Stimulated activated CD8-positive, alpha-beta memory T cell treated with anti-CD3 and anti-CD28 coated beads, Interleukin-12 subunit alpha, Interleukin-12 subunit beta, amount 100 ng/mL, for 24 hours (primary cell): ENCODE data around the gene CPSF6.
"Not testable (repeated sequence)": the region's sequence is repeated elsewhere in the genome, so short reads cannot be mapped to it uniquely, and the experiment has no call there.

Experiments used
- DNase-seq: peaks from one replicate; pipeline ENCODE4 v3.0.0-alpha.2; 2020; ENCODE audit errors: extremely low read depth

CPSF6 gene

DNA sequence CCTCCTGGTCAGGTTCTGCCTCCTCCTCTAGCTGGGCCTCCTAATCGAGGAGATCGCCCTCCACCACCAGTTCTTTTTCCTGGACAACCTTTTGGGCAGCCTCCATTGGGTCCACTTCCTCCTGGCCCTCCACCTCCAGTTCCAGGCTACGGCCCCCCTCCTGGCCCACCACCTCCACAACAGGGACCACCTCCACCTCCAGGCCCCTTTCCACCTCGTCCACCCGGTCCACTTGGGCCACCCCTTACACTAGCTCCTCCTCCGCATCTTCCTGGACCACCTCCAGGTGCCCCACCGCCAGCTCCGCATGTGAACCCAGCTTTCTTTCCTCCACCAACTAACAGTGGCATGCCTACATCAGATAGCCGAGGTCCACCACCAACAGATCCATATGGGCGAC lies 19.3 kb downstream of the CPSF6 start:
- DNase-seq, result no peak

DNA sequence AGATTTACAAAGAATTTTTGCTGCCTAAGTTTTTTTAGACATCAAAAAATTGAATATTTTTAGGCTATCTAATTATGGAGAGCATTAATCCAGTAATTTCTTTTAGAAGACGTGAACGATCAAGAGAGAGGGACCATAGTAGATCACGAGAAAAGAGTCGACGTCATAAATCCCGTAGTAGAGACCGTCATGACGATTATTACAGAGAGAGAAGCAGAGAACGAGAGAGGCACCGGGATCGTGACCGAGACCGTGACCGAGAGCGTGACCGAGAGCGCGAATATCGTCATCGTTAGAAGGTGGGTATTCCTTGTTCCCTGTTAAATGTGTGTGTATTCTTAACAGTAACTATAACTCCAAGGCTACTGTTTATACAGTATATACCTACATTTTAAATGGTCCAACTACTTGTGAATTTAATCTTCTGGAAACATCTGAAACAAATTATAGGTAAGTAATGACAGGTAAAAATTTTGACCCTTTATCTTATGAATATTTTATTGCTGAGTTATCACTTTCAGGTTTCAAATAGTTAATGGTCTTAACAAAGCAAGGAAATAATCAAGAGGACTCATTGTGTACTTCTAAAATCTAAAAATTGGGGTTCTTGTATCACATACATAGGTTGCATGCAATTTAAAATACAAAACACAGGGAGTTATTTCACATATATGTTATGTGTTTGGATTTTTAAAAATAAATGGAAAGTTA lies 23.1 kb downstream of the CPSF6 start:
- DNase-seq, result no peak

DNA sequence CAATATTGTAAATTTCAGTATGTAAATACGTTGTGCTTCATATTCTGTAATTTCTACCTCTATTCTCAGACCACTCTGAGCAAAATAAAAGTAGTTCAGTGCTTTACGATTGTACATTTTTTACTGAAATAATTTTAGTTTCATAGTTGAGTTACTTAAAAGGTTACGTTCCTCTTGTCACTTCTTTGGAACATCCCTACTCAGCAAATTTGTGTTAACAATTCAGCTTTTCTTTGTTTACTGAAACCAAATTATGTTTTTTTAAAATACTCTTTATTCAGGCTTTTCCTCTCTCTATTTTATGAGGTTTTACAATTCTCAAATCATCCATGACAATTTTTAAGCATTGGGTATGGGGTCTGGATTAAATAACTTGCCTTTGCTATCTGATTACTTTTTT lies 25.8 kb downstream of the CPSF6 start:
- DNase-seq, result no peak

DNA sequence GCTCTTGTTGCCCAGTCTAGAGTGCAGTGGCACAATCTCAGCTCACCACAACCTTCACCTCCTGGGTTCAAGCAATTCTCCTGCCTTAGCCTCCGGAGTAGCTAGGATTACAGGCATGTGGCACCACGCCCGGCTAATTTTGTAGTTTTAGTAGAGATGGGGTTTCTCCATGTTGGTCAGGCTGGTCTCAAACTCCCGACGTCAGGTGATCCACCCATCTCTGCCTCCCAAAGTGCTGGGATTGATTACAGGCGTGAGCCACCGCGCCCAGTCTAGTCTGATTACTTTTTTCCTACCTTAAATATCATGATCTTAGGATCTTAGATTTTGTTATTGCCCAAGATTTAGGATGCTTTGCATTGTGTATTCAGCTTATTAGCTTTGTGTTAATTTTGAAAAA lies 26.3 kb downstream of the CPSF6 start:
- DNase-seq, result not testable (repeated sequence)

DNA sequence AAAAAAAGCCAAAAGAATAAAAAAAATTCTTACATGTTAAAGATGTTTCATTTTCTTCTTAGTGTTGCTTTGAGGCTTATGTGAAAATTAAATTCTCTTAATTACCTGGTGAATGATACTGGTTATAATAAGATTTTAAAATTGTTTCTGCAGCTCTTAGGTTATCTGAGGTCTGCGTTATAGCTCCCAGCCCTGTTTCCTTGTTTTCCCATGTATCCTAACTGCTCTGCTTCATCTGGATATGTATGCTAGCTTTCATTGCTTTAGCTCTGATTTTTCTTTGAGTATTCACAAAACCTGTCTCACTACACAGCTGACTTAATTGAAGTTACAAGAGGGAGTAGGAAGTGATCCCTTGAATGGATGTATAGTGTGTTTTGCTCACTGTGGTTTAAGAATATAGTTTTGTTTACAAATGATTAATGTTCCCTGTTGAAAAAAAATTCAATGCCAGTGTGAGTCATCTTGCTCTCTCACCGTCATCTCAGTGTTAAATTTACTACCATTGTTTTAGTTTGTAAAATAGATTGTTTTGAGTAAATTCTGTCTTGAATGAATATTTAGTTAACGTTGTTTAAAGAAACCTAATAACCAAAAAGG lies 26.8 kb downstream of the CPSF6 start:
- no peak for DNase-seq

DNA sequence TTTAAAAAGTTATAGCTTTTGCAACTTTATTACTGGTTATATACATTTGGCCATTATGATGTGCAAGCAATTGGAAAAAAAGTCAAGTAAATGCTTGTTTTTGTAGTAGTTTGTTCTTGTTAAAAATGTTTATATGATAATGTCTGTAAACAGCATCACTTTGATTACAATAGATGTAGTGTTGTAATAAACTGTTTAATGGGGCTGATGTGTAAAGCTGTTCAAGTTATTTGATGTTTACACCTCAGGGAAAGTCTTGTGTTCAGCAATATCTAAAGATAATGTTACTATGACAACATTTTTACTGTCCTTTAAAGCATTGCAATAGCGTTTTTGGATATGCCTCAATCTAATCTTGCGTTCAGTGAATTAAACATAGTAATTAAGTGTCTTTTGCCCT lies 30.4 kb downstream of the CPSF6 start:
- DNase-seq, result no peak

DNA sequence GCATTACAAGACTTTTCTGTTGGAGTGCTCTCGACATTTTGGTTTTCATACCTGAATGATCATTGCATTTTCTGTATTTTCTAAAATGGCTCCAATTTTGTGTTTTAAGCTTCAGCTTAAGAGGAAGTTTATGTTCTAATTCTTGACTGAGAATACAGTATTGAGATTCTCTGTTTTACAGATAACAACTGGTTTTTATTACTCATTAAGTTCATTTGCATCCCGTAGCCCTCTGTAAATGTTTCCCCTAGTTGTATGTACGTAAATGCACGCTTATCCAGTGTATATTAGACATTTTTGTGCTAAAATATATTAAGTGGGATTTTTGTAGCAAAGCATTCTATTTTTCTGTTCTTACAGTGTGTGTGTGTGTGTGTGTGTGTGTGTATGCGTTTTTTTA lies 33.1 kb downstream of the CPSF6 start:
- no peak for DNase-seq

DNA sequence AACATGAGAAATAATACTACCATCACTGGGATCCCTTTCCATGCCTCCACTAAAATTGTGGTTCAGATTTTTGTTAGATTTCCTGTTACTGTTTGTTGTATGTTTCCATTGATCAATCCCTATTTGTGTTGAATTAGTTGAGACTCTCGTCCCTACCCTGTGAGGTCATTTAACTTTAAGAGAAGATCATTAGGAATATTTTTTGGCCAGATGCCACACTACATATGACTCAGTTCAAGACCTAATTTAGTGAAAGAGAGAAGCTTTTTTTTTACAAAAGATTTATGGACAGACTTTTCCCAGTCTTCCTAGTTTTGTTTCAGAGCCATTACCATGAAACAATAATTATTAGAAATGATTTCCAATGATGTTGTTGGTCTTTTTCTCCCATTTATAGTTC lies 35.5 kb downstream of the CPSF6 start:
- no peak for DNase-seq

DNA sequence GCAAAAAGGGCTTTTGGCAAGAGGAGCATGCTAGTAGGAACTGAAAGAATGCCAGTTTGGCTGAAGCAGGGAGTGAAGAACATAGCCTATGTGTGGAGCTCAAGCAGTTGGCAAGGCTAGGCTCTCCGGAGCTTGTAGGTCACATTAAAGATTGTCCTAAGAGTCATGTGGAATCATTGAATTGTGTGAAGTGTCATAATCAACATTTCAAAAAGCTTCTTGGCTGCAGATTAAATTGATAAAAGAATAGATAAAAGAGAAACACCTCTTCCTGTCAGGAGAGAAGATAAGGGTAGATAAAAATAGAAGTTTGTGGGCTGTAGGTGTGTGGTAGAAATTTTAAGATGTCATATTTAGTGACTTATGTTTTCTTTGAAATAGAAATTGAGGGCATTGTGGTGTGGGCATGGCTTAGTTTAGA lies 36.1 kb downstream of the CPSF6 start:
- DNase-seq, result no peak

DNA sequence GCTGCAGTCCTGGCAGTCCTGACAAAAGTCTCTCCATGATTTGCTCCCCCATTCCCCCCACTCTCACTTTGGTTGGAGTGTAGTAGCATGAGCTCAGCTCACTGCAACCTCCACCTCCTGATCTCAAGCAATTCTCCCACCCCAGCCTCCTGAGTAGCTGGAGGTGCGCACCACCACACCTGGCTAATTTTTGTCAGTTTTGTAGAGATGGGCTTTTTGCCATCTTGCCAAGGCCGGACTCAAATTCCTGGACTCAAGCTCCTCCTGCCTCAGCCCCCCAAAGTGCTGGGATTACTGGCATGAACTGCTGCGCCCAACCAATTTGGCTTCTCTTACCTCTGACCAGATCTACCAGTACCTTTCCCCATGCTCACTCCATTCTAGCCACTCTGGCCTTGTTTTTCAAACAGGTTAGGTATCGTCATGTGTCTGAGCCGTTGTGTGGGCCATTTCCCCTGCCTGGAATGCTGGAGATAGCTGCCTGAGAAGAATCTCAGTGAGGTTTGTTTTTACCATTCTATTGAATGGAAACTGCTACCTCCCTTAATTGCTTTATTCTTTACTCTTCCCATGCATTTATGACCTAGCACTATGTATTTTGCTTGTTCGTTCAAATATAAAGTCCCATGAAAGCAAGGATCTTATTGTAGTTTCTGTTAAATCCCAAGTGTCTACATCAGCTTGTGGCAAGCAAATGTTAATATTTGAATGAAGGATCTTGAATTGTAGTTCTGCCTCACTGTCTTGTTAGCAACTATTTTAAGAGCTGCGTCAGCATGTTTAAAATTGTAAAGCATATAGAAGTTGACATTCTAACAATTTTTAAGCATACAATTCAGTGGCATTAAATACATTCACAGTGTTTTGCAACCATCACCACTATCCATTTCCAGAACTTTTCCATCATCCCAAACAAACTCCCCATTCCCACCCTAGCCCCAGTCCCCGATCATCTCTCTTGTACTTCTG lies 39.7 kb downstream of the CPSF6 start:
- no peak for DNase-seq

DNA sequence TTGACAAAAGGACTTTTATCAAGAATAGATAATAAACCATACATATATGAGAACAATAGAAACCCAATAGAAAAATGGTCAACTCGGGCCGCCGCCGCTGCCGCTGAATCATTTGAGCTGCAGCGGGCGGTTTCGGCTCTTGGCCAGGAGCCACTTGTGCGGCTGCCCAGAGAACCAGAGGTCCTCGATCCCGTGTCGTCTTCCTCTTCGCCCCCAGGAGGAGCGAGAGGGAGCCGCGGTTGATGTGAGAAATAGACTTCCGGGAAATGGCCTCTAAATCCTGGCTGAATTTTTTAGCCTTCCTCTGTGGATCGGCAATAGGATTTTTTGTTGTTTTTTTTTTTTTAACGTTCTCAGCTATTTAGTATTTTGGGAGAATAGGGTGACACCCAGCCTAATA lies 44.8 kb downstream of the CPSF6 start:
- no peak for DNase-seq

DNA sequence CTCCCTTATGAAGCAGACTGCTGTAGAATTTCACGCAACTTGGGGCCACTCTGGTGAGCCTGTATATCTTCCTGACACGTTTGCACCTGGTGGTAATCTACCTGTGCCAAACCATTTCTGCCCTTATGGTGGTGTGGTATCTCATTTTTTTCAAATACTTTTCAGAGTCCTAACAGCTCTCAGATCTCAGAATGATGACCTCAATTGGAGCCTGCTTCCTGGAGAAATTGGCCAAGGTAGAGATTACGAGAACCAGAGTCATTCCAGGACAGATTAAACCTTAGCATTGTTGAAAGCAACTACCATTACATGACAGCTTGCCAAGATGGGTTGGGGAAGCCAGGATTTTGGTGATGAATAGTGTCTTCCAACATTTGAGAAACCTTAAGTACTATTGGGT lies 48.2 kb downstream of the CPSF6 start:
- DNase-seq, result no peak

DNA sequence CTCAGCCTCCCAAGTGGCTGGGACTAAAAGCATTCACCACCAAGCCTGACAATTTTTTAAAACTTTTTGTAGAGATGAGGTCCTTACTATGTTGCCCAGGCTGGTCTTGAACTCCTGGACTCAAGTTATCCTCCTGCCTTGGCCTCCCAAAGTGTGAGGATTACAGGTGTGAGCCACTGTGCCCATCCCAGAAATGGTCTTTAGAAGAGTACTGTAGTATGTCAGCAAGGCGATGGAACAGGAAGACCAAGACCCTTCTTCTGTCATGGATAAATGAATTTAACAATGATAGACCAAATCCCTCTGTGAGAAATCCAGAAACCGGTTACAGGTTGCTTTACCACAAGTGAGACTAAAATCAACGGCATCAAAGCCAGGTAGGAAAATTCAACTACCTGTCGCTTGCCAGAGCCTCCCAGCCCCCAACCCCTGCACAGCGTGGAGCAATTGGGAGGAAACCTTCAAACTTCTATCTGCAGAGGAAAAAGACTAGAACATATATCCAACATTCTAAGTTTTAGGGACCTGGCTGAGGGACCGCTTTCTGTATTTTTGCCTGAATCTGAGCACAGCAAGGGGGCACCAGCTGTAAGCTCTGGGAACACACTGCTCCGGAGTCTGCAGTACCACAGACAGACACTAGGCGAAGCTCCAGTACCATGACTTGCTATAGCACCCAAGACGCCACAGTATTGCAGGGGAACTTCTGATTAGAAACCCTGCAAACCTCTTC lies 51.3 kb downstream of the CPSF6 start:
- DNase-seq, result peak; percentile 35

DNA sequence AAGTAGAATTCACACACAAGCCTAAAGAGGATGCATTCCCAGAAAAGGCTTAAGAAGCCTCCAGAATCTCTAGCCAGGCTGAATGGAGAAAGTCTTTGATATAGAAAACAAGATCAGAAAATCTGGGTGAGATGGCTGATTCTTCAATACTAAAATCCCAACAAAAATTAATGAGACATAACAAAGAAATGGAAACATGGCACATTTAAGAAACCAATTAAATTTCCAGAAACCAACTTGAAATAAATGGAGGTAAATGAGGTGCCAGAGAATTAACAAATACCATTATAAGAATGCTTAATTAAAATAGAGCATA lies 51.9 kb downstream of the CPSF6 start:
- DNase-seq, result no peak

DNA sequence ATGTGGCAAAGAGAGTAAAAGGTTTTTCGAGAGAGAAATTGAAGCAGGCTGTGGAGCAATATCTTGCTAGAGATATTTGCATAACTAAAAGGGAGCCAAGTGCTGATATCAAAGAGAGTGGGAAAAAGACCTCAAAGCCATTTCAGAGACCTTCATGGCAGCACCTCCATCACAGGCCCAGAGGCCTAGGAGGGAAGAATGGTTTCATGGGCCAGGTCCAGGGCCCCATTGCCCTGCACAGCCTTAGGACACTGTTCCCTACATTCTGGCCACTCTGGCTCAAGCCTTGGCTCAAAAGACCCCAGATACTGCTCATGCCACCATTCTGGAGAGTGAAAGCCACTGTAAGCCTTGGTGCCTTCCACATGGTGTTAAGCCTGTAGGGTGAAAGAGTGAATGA lies 58.8 kb downstream of the CPSF6 start:
- no peak for DNase-seq

DNA sequence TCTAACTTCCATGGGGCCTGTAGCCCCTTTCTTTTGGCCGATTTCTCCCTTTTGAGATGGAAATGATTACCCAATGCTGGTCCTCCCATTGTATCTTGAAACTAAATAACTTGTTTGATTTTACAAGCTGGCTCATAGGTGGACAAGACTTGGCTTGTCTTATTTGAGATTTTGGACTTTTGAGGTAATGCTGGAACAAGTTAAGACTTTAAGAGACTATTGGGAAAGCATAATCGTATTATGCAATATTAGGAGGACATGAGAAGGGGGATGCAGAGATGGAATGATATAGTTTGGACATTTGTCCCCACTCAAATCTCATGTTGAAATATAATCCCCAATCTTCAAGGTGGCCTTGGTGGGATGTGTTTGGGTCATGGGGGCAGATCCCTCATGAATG lies 59.6 kb downstream of the CPSF6 start:
- DNase-seq, result no peak

DNA sequence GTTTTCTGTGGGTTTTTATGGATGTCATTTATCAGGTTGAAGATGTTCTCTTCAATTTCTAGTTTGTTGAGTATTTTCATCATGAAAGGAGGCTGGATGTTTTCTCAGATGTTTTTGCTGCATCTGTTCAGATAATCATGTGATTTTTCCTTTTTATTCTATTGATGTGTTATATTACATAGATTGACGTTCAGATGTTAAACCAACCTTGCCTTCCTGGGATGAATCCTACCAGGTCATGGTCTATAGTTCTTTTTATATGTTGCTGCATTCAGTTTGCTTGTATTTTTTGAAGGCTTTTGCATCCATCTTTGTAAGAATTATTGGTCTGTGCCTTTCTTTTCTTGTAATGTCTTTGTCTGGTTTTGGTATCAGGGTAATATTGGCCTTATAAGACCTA lies 64.9 kb downstream of the CPSF6 start:
- DNase-seq, result no peak

DNA sequence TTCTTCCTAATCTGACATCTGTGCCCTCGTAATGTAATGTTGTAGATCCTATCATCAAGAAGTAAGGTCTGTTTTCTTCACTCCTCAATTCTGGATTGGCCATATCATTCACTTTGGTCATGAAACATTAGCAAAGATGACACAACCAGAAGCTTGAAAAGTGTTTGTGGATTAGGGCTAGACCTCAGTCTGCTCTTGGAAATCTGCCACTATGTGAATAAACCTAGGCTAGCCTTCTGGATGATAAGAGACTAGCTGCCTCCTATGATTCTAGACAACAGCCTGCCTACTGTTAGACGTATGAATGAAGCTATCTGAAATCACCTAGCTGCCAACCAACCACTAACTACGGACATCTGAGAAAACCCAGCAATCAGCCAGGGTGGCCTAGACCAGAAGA lies 70.1 kb downstream of the CPSF6 start:
- DNase-seq, result no peak

DNA sequence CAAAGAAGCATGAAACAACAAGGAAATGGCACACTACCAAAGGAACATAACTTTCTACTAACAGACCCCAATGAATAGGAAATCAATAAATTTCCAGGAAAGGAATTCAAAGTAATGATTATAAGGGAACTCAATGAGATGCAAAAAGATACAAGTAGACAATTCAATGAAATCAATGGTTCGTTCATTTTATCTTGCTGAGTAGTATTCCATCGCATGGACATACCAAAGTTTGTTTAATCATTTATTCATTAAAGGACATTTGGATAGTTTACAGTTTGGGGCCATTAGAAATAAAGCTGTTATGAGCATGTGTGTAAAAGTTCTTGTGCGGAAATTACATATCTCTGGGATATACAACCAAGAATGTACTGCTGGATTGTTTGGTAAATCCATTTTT lies 73.8 kb downstream of the CPSF6 start:
- no peak for DNase-seq

DNA sequence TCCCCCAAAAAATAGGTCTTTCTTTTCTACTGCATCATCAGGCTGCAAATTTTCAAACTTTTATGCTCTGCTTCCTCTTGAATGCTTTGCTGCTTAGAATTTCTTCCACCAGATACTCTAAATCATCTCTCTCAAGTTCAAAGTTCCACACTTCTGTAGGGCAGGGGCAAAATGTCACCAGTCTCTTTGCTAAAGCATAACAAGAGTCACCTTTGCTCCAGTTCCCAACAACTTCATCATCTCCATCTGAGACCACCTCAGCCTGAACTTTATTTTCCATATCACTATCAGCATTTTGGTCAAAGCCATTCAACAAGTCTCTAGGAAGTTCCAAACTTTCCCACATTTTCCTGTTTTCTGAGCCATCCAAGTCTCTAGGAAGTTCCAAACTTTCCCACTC lies 77.4 kb downstream of the CPSF6 start:
- DNase-seq, result not testable (repeated sequence)

DNA sequence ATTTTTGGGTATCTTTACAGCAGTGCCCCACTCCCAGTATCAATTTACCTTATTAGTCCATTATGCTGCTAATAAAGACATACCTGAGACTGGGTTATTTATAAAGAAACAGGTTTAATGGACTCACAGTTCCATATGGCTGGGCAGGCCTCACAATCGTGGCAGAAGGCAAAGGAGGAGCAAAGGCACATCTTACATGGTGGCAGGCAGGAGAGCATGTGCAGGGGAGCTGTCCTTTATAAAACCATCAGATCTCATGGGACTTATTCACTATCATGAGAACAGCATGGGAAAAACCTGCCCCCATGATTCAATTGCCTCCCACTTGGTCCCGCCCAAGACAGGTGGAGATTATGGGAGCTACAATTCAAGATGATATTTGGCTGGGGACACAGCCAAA lies 77.9 kb downstream of the CPSF6 start:
- DNase-seq, result not testable (repeated sequence)

DNA sequence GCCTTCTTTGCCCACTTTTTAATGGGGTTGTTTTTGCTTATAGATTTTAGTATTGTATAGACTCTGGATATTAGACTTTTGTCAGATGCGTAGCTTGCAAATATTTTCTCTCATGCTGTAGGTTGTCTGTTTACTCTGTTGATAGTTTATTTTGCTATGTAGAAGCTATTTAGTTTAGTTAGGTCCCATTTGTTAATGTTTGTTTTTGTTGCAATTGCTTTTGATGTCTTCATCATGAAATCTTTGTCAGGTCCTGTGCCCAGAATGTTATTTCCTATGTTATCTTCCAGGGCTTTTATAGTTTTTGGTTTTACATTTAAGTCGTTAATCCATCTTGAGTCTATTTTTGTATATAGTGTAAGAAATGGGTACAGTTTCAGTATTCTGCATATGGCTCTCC lies 78.9 kb downstream of the CPSF6 start:
- no peak for DNase-seq
